Testis (tissue), 3 donors: ENCODE measurements around the gene PODNL1. TPM values are rescaled to one million over a fixed set of nuclear protein-coding genes. Genes with fewer than 3 reads are reported as not detected.

Experiments used
- DNase-seq: peaks from one replicate; pipeline ENCODE4 v3.0.0-alpha.2; 2019
- H3K27ac ChIP-seq, 2 donors: fragments of 200-600 bp; sonication (generic); one replicate each; pipeline ENCODE4 v1.5.1; 2019
- H3K27me3 ChIP-seq: fragments of 200-600 bp; sonication (generic); one replicate; pipeline ENCODE4 v1.5.1; 2019
- H3K36me3 ChIP-seq: fragments of 200-600 bp; sonication (generic); one replicate; pipeline ENCODE4 v1.5.1; 2017; ENCODE audit warnings: low read depth; ENCODE audit errors: missing control alignments
- H3K4me1 ChIP-seq: fragments of 200-600 bp; sonication (generic); one replicate; pipeline ENCODE4 v1.5.1; 2019
- H3K4me3 ChIP-seq, 2 donors: fragments of 200-600 bp; sonication (generic); one replicate each; pipeline ENCODE4 v1.5.1; 2017 to 2019
- H3K9me3 ChIP-seq: fragments of 200-600 bp; sonication (generic); one replicate; pipeline ENCODE4 v1.5.1; 2017
- CTCF ChIP-seq, 3 experiments: fragments of 450-650 bp in 2 of 3; fragments of 200-600 bp in 1 of 3; sonication (generic) in 1 of 3; IDR thresholded peaks; one replicate each; pipeline ENCODE4 v1.5.1; 2016 to 2019; ENCODE audit warnings: antibody characterized with exemption in 3 of 3, mild to moderate bottlenecking in 2 of 3, moderate library complexity in 1 of 3
- POLR2A ChIP-seq: fragments of 450-650 bp; IDR thresholded peaks from one replicate; pipeline ENCODE4 v1.6.1; 2017; ENCODE audit warnings: antibody characterized with exemption, mild to moderate bottlenecking, moderate library complexity
- WGBS, 2 donors: methylation state at CpG; one replicate each; pipeline ENCODE4 v1.1.5; 2018; 5-methylcytosine and 5-hydroxymethylcytosine counted together
- intact Hi-C: fragments of 100-400 bp; cut with DNase I; formaldehyde crosslinking; loops from one replicate; pipeline ENCODE4 v1.15.1; 2023; ENCODE audit warnings: low total_unique reads
- polyA plus RNA-seq: library from polyadenylated mRNA; stranded (reverse); fragments of 350-450 nt; fragmentation: Illumina TruSeq; extraction: RNeasy Lipid Tissue Mini Kit (QIAGEN cat#74804); gene quantifications from one replicate; pipeline ENCODE4 v1.2.3, GENCODE V29; 2014; ENCODE audit warnings: low read depth, low replicate concordance; ENCODE audit not compliant: insufficient read depth
- total RNA-seq, 2 donors: library from RNA; depleted of rRNA; stranded (reverse); fragments of >200 nt; gene quantifications; one replicate each; pipeline ENCODE4 v1.2.3, GENCODE V29; 2016

Gene PODNL1
- total and polyA plus RNA-seq, 3 donors from 2014 or later: 5.8 to 14.6 (median 12.6) TPM

GRCh38 chr19:13929956-13930355, 8.3 kb downstream of the PODNL1 start:
- WGBS, 2 donors: 92 to 94% methylated on average over 6 to 17 of the region's 17 CpGs
- Histone ChIP-seq H3K27me3 (no peaks in the 10 kb centered on the region), H3K27ac (no peak overlapping the region), H3K4me1 (no peaks in the 10 kb centered on the region), H3K36me3 (no peaks in the 10 kb centered on the region), H3K9me3 (no peaks in the 10 kb centered on the region), H3K4me3 (no peak overlapping the region)
- TF ChIP-seq CTCF (IDR thresholded peaks at IDR 0.05) (no peak), POLR2A (no peak)
- DNase-seq: no peak
- intact Hi-C loops: no loop called here

- Histone ChIP-seq H3K27me3 (no peaks in the 10 kb centered on the region), H3K36me3 (no peaks in the 10 kb centered on the region), H3K9me3 (no peaks in the 10 kb centered on the region), H3K27ac (no peak overlapping the region), H3K4me1 (no peaks in the 10 kb centered on the region), H3K4me3 (no peak overlapping the region)
- no peak for TF ChIP-seq POLR2A
- no peak for TF ChIP-seq CTCF (IDR thresholded peaks at IDR 0.05)
- intact Hi-C loops: no loop called here
- DNase-seq: no peak
- 70 to 80% methylated on average over 1 to 12 of the region's 12 CpGs for WGBS, 2 donors
These were observed 8.9 kb downstream of the PODNL1 start for GRCh38 chr19:13929340-13929739.

DNA sequence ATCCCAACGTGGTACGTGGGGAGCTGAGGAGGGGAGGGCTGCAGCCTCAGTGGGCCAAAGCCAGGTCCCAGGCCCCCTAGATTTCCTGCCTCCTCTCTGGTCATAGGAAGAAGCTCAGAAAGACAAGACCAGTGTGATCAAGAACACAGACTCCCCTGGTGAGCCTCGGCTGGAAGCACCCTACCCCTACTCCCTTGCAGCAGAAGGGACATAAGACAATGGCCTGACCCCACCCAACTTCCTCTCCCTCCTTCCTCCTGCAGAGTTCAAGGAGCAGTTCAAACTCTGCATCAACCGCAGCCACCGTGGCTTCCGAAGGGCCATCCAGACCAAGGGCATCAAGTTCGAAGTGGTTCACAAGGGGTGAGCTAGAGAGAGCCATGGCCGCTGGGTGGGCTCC, 11.5 kb downstream of the PODNL1 start:
- Histone ChIP-seq H3K4me1 (no peaks in the 10 kb centered on the region), H3K27ac (no peak overlapping the region), H3K27me3 (no peaks in the 10 kb centered on the region), H3K4me3 (no peak overlapping the region), H3K9me3 (no peaks in the 10 kb centered on the region), H3K36me3 (no peaks in the 10 kb centered on the region)
- 84 to 87% methylated on average over 5 to 8 of the region's 8 CpGs for WGBS, 2 donors
- intact Hi-C loops: no loop called here
- no peak for DNase-seq
- no peak for TF ChIP-seq POLR2A
- TF ChIP-seq CTCF (IDR thresholded peaks at IDR 0.05): no peak

- H3K4me1 ChIP-seq: no peaks in the 10 kb centered on the region
- 75 to 84% methylated on average over 4 of the region's 4 CpGs for WGBS, 2 donors
- intact Hi-C loops: no loop called here
These were observed 12.2 kb downstream of the PODNL1 start for GRCh38 chr19:13926010-13926409.

More at GRCh38 chr19:13926010-13926409, 12.2 kb downstream of the PODNL1 start:
- DNase-seq: no peak
- Histone ChIP-seq H3K36me3 (no peaks in the 10 kb centered on the region), H3K27ac (no peak overlapping the region), H3K4me3 (no peak overlapping the region), H3K9me3 (no peaks in the 10 kb centered on the region), H3K27me3 (no peaks in the 10 kb centered on the region)
- no peak for TF ChIP-seq POLR2A
- TF ChIP-seq CTCF (IDR thresholded peaks at IDR 0.05): no peak
